Liver (tissue), 9 donors: ENCODE results near the gene SETBP1. TPM values are rescaled to one million over a fixed set of nuclear protein-coding genes. Genes with fewer than 3 reads are reported as not detected.

Experiments used
- DNase-seq: peaks from one replicate; pipeline ENCODE4 v3.0.0-alpha.2; 2017; ENCODE audit warnings: low spot score
- H3K27ac ChIP-seq, 2 donors: one replicate each; pipeline ENCODE4 v1.7.0; 2013; ENCODE audit warnings: inconsistent platforms in 2 of 2, low read length in 2 of 2, control low read depth in 1 of 2, low read depth in 1 of 2, mild to moderate bottlenecking in 1 of 2
- H3K27me3 ChIP-seq, 4 donors: one replicate each; pipeline versions ENCODE4 v1.6.1 to v1.7.0; 2013; ENCODE audit warnings: low read length in 3 of 4, inconsistent platforms in 1 of 4, mild to moderate bottlenecking in 1 of 4, moderate library complexity in 1 of 4; ENCODE audit not compliant: control insufficient read depth in 4 of 4, insufficient read depth in 4 of 4
- H3K36me3 ChIP-seq, 4 donors: one replicate each; pipeline versions ENCODE4 v1.6.1 to v1.7.0; 2013; ENCODE audit warnings: low read length in 3 of 4, mild to moderate bottlenecking in 3 of 4, low read depth in 1 of 4, moderate library complexity in 1 of 4; ENCODE audit not compliant: control insufficient read depth in 4 of 4, insufficient read depth in 3 of 4
- H3K4me1 ChIP-seq, 4 donors: one replicate each; pipeline versions ENCODE4 v1.6.1 to v1.7.0; 2013; ENCODE audit warnings: low read length in 3 of 4, mild to moderate bottlenecking in 3 of 4, moderate library complexity in 1 of 4; ENCODE audit not compliant: control insufficient read depth in 4 of 4, insufficient read depth in 4 of 4
- H3K4me3 ChIP-seq, 3 donors: one replicate each; pipeline versions ENCODE4 v1.6.1 to v1.7.0; 2013; ENCODE audit warnings: low read length in 3 of 3, control low read depth in 1 of 3, low read depth in 1 of 3, mild to moderate bottlenecking in 1 of 3
- H3K9ac ChIP-seq, 2 donors: one replicate each; pipeline ENCODE4 v1.7.0; 2013; ENCODE audit warnings: low read length in 2 of 2, mild to moderate bottlenecking in 2 of 2, moderate library complexity in 2 of 2, control low read depth in 1 of 2, low read depth in 1 of 2
- H3K9me3 ChIP-seq, 4 donors: one replicate each; pipeline versions ENCODE4 v1.6.1 to v1.7.0; 2013; ENCODE audit warnings: low read length in 3 of 4; ENCODE audit not compliant: control insufficient read depth in 4 of 4
- EGR1 ChIP-seq, 2 donors: IDR thresholded peaks; 2 replicates each; pipeline ENCODE4 v1.6.1; 2016 to 2018; ENCODE audit warnings: antibody characterized with exemption in 2 of 2, low read depth in 2 of 2
- FOXA1 ChIP-seq: IDR thresholded peaks from 2 replicates; pipeline ENCODE4 v1.6.1; 2016; ENCODE audit warnings: antibody characterized with exemption
- FOXA2 ChIP-seq: IDR thresholded peaks from 2 replicates; pipeline ENCODE4 v1.6.1; 2016; ENCODE audit warnings: antibody characterized with exemption
- GABPA ChIP-seq, 2 donors: IDR thresholded peaks in 1 of 2; conservative IDR thresholded peaks in 1 of 2; 2 replicates each; pipeline ENCODE4 v1.6.1; 2016; ENCODE audit warnings: antibody characterized with exemption in 2 of 2, mild to moderate bottlenecking in 1 of 2, moderate library complexity in 1 of 2
- HNF4A ChIP-seq, 2 donors: conservative IDR thresholded peaks; 2 replicates each; pipeline ENCODE4 v1.6.1; 2016; ENCODE audit warnings: antibody characterized with exemption in 2 of 2, mild to moderate bottlenecking in 2 of 2
- HNF4G ChIP-seq: IDR thresholded peaks from 2 replicates; pipeline ENCODE4 v1.6.1; 2016; ENCODE audit warnings: antibody characterized with exemption
- JUND ChIP-seq, 2 donors: IDR thresholded peaks; 2 replicates each; pipeline ENCODE4 v1.6.1; 2016; ENCODE audit warnings: antibody characterized with exemption in 2 of 2
- NR2F2 ChIP-seq: IDR thresholded peaks from 2 replicates; pipeline ENCODE4 v1.6.1; 2016; ENCODE audit warnings: antibody characterized with exemption
- RAD21 ChIP-seq, 2 donors: IDR thresholded peaks; 2 replicates each; pipeline ENCODE4 v1.6.1; 2016; ENCODE audit warnings: antibody characterized with exemption in 2 of 2, mild to moderate bottlenecking in 2 of 2
- RXRA ChIP-seq, 2 donors: IDR thresholded peaks; 2 replicates each; pipeline ENCODE4 v1.6.1; 2017 to 2018; ENCODE audit warnings: antibody characterized with exemption in 2 of 2, mild to moderate bottlenecking in 1 of 2
- SP1 ChIP-seq: IDR thresholded peaks from 2 replicates; pipeline ENCODE4 v1.6.1; 2018; ENCODE audit warnings: antibody characterized with exemption, mild to moderate bottlenecking
- TAF1 ChIP-seq: conservative IDR thresholded peaks from 2 replicates; pipeline ENCODE4 v1.6.1; 2016; ENCODE audit warnings: antibody characterized with exemption, mild to moderate bottlenecking
- YY1 ChIP-seq: IDR thresholded peaks from 2 replicates; pipeline ENCODE4 v1.6.1; 2016; ENCODE audit warnings: antibody characterized with exemption, mild to moderate bottlenecking
- WGBS: extraction: QIAGEN DNeasy Blood & Tissue Kit; methylation state at CpG from one replicate; pipeline ENCODE4 v1.1.7; 2013; 5-methylcytosine and 5-hydroxymethylcytosine counted together
- polyA plus RNA-seq, 2 donors: library from polyadenylated mRNA; stranded (reverse) in 1 of 2; unstranded in 1 of 2; fragments of 200-250 nt in 1 of 2; fragments of >200 nt in 1 of 2; fragmentation: Nextera tagmentation in 1 of 2; extraction: Ambion mirVana in 1 of 2; gene quantifications; one replicate each; pipeline versions ENCODE4 v1.2.1 to v1.2.3, GENCODE V29; 2013 to 2015
- total RNA-seq, 2 donors: library from RNA; depleted of rRNA; stranded (reverse); fragments of >200 nt; gene quantifications; one replicate each; pipeline ENCODE4 v1.2.3, GENCODE V29; 2014
- TF ChIP-seq, protein P1 (sequence below): IDR thresholded peaks from 2 replicates; pipeline ENCODE4 v1.6.1; 2016; ENCODE audit warnings: antibody characterized with exemption
- TF ChIP-seq, protein P2 (sequence below): IDR thresholded peaks from 2 replicates; pipeline ENCODE4 v1.6.1; 2016; ENCODE audit warnings: antibody characterized with exemption
- TF ChIP-seq, protein P3 (sequence below): IDR thresholded peaks from 2 replicates; pipeline ENCODE4 v1.6.1; 2016; ENCODE audit warnings: antibody characterized with exemption
- TF ChIP-seq, protein P4 (sequence below): fragments of 150-350 bp; IDR thresholded peaks from 2 replicates; pipeline ENCODE4 v1.5.1; 2017; ENCODE audit warnings: improper control_type of control experiment, low read depth, low read length; ENCODE audit not compliant: missing input control
- TF ChIP-seq, protein P5 (sequence below): IDR thresholded peaks from 2 replicates; pipeline ENCODE4 v1.6.1; 2016; ENCODE audit warnings: antibody characterized with exemption, mild to moderate bottlenecking
- donor health status: healthy.
- donor health status: healthy.
- donor health status: healthy.
- donor health status: healthy.
- donor health status: healthy.

Gene SETBP1
- total and polyA plus RNA-seq, 4 donors = 2.5 to 15.8 (median 4.7) TPM

DNA sequence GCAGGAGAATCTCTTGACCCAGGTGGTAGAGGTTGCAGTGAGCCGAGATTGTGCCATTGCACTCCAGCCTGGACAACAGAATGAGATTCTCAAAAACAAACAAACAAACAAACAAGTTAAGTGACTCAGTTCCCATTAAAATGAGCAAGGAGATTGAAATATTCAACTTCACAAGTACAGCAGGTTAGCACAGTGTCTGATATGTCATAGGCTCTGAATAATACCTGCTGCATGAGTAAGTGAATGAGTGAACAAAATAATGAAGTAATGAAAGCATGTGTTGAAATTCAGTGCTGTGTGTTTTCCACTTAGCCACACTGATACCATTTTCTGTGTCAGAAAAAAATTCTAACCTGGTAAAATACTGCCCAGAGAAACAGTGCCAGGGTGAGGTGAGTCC lies 41.9 kb upstream of the SETBP1 start:
- H3K27ac ChIP-seq = no peak overlapping the region

DNA sequence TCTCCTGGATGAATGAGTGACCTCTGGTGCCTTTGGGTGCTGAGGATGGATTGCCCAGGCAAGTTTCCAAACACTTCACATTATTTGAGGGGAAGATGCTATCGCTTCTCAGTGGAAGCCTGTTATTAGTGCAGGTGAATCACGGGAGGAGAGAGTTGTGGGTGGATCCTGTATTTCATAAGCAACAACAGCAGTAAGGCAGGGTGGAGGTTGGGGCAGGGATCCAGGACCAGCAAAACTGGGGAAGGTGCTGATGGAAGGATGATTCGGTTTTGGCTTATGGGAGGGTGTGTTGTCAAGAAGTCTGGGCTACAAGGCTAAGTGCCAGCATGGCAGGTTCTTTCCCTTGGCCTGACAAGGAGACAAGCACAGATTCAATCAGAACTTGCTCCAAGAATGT lies 37.7 kb upstream of the SETBP1 start:
- Histone ChIP-seq H3K4me3 (no peak overlapping the region), H3K27ac (no peak overlapping the region), H3K9me3 (no peaks in the 10 kb centered on the region), H3K4me1 (no peaks in the 10 kb centered on the region), H3K9ac (no peak overlapping the region), H3K27me3 (no peaks in the 10 kb centered on the region), H3K36me3 (no peaks in the 10 kb centered on the region)
- TF ChIP-seq, protein P1, sequence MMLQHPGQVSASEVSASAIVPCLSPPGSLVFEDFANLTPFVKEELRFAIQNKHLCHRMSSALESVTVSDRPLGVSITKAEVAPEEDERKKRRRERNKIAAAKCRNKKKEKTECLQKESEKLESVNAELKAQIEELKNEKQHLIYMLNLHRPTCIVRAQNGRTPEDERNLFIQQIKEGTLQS = no peak
- no peak for DNase-seq
- 76% methylated on average over 3 of the region's 3 CpGs for WGBS

More for the DNA sequence above, 41.9 kb upstream of the SETBP1 start:
- WGBS = 78% methylated on average over 1 of the region's 1 CpG
- TF ChIP-seq, protein P2, sequence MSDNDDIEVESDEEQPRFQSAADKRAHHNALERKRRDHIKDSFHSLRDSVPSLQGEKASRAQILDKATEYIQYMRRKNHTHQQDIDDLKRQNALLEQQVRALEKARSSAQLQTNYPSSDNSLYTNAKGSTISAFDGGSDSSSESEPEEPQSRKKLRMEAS = no peak
- TF ChIP-seq HNF4A (conservative IDR thresholded peaks at IDR 0.05) (no peak), SP1 (no peak), YY1 (no peak), HNF4G (no peak), EGR1 (IDR thresholded peaks at IDR 0.05; ENCODE audit: low read depth in 2 of 2) (no peak), RXRA (IDR thresholded peaks at IDR 0.05) (no peak), FOXA2 (no peak), TAF1 (no peak)
- TF ChIP-seq, protein P3, sequence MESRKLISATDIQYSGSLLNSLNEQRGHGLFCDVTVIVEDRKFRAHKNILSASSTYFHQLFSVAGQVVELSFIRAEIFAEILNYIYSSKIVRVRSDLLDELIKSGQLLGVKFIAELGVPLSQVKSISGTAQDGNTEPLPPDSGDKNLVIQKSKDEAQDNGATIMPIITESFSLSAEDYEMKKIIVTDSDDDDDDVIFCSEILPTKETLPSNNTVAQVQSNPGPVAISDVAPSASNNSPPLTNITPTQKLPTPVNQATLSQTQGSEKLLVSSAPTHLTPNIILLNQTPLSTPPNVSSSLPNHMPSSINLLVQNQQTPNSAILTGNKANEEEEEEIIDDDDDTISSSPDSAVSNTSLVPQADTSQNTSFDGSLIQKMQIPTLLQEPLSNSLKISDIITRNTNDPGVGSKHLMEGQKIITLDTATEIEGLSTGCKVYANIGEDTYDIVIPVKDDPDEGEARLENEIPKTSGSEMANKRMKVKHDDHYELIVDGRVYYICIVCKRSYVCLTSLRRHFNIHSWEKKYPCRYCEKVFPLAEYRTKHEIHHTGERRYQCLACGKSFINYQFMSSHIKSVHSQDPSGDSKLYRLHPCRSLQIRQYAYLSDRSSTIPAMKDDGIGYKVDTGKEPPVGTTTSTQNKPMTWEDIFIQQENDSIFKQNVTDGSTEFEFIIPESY = no peak
- TF ChIP-seq, protein P4, sequence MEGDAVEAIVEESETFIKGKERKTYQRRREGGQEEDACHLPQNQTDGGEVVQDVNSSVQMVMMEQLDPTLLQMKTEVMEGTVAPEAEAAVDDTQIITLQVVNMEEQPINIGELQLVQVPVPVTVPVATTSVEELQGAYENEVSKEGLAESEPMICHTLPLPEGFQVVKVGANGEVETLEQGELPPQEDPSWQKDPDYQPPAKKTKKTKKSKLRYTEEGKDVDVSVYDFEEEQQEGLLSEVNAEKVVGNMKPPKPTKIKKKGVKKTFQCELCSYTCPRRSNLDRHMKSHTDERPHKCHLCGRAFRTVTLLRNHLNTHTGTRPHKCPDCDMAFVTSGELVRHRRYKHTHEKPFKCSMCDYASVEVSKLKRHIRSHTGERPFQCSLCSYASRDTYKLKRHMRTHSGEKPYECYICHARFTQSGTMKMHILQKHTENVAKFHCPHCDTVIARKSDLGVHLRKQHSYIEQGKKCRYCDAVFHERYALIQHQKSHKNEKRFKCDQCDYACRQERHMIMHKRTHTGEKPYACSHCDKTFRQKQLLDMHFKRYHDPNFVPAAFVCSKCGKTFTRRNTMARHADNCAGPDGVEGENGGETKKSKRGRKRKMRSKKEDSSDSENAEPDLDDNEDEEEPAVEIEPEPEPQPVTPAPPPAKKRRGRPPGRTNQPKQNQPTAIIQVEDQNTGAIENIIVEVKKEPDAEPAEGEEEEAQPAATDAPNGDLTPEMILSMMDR = no peak
- Histone ChIP-seq H3K36me3 (no peaks in the 10 kb centered on the region), H3K9me3 (no peaks in the 10 kb centered on the region), H3K4me3 (no peak overlapping the region), H3K9ac (no peak overlapping the region), H3K4me1 (no peaks in the 10 kb centered on the region), H3K27me3 (no peaks in the 10 kb centered on the region)
- no peak for DNase-seq

DNA sequence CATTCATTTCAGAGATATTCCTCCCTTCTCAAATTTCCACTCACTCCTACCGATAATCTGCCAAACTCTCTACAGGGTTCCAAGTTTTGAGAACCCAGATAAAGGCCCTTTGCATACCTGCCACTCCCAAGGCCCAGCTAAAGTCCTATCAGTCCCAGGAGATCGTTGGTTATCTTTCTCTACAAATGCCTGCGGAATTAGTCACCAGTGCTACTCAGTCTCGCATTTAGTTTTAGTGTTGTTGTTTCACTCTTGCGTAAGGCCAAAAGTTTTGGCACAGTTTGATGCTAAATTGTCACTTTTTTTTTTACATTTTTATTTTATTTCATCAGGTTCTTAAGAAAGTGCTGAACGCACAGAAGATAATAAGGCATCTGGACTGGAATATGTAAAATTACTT lies 29.2 kb upstream of the SETBP1 start:
- no peaks in the 10 kb centered on the region for H3K36me3 ChIP-seq
- H3K27ac ChIP-seq = no peak overlapping the region
- DNase-seq = no peak
- H3K4me1 ChIP-seq = no peaks in the 10 kb centered on the region
- no peak overlapping the region for H3K4me3 ChIP-seq
- no peaks in the 10 kb centered on the region for H3K9me3 ChIP-seq
- 48% methylated on average over 6 of the region's 6 CpGs for WGBS
- no peak overlapping the region for H3K9ac ChIP-seq
- no peaks in the 10 kb centered on the region for H3K27me3 ChIP-seq
- TF ChIP-seq FOXA2 (no peak), SP1 (no peak), EGR1 (IDR thresholded peaks at IDR 0.05; ENCODE audit: low read depth in 2 of 2) (no peak), NR2F2 (no peak), RXRA (IDR thresholded peaks at IDR 0.05) (no peak), TAF1 (no peak), HNF4G (no peak), HNF4A (conservative IDR thresholded peaks at IDR 0.05) (no peak), JUND (IDR thresholded peaks at IDR 0.05) (no peak), GABPA (IDR thresholded peaks at IDR 0.05 in 1 of 2, conservative IDR thresholded peaks at IDR 0.05 in 1 of 2) (no peak), RAD21 (IDR thresholded peaks at IDR 0.05) (no peak), FOXA1 (no peak), YY1 (no peak)
- TF ChIP-seq, protein P5, sequence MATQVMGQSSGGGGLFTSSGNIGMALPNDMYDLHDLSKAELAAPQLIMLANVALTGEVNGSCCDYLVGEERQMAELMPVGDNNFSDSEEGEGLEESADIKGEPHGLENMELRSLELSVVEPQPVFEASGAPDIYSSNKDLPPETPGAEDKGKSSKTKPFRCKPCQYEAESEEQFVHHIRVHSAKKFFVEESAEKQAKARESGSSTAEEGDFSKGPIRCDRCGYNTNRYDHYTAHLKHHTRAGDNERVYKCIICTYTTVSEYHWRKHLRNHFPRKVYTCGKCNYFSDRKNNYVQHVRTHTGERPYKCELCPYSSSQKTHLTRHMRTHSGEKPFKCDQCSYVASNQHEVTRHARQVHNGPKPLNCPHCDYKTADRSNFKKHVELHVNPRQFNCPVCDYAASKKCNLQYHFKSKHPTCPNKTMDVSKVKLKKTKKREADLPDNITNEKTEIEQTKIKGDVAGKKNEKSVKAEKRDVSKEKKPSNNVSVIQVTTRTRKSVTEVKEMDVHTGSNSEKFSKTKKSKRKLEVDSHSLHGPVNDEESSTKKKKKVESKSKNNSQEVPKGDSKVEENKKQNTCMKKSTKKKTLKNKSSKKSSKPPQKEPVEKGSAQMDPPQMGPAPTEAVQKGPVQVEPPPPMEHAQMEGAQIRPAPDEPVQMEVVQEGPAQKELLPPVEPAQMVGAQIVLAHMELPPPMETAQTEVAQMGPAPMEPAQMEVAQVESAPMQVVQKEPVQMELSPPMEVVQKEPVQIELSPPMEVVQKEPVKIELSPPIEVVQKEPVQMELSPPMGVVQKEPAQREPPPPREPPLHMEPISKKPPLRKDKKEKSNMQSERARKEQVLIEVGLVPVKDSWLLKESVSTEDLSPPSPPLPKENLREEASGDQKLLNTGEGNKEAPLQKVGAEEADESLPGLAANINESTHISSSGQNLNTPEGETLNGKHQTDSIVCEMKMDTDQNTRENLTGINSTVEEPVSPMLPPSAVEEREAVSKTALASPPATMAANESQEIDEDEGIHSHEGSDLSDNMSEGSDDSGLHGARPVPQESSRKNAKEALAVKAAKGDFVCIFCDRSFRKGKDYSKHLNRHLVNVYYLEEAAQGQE = no peak
- TF ChIP-seq, protein P3 = no peak
- TF ChIP-seq, protein P1 = no peak
